GM12865 (cell line): Measurements from ENCODE around the gene NRIP3.

Experiments used
- DNase-seq: peaks from one replicate; pipeline ENCODE4 v3.0.0; 2010; ENCODE audit warnings: low read depth
- H3K4me3 ChIP-seq: 2 replicates; pipeline ENCODE4 v1.5.1; 2011; ENCODE audit warnings: mild to moderate bottlenecking, low read depth, low read length, control low read depth
- TF ChIP-seq, protein P1 (sequence below): IDR thresholded peaks from 2 replicates; pipeline ENCODE4 v1.5.1; 2011; ENCODE audit warnings: low read length, control low read depth, low read depth, inconsistent platforms; ENCODE audit not compliant: insufficient read depth; ENCODE audit errors: missing control alignments

Gene NRIP3

DNA sequence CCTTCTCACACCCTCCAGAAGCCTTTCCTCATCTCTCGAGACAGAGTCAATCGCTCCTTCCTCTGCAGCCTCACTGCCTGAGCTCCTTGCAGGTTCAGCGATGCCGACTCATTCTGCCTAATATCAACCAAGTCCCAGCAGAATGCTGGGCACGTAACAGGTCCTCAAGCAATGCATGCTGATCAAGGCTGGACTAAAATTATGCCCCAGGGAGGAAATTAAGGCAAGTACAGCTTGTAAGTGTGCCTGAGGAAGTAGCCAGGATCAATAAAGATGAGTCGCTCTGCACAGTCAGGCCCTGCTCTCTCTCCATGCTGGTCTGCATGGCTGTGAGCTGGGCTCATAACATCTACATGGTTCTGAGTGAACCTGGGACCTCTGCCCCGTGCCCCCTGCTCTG is 25.6 kb upstream of the NRIP3 start:
- TF ChIP-seq, protein P1, sequence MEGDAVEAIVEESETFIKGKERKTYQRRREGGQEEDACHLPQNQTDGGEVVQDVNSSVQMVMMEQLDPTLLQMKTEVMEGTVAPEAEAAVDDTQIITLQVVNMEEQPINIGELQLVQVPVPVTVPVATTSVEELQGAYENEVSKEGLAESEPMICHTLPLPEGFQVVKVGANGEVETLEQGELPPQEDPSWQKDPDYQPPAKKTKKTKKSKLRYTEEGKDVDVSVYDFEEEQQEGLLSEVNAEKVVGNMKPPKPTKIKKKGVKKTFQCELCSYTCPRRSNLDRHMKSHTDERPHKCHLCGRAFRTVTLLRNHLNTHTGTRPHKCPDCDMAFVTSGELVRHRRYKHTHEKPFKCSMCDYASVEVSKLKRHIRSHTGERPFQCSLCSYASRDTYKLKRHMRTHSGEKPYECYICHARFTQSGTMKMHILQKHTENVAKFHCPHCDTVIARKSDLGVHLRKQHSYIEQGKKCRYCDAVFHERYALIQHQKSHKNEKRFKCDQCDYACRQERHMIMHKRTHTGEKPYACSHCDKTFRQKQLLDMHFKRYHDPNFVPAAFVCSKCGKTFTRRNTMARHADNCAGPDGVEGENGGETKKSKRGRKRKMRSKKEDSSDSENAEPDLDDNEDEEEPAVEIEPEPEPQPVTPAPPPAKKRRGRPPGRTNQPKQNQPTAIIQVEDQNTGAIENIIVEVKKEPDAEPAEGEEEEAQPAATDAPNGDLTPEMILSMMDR = no peak
- no peak for DNase-seq
- H3K4me3 ChIP-seq = no peak overlapping the region

DNA sequence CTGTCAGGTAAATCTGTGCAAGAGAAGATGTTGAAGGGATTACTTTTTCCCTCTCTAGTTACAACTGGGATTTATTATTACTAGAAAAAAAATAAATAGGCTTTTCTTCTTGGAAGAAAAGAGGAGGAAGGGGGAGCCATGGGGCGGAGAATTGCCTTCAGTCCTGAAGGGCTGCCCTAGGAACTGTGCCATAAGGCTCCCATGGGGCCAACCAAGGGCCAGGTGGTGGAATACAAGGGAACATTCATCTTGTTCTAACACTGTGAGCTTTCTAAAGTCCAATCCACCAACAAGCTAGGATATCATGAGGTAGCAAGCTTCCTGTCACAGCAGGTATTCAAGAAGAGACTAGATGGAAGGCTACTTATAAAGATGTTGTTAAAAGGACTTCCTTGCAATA is 24.8 kb upstream of the NRIP3 start:
- DNase-seq = no peak
- TF ChIP-seq, protein P1 = no peak
- no peak overlapping the region for H3K4me3 ChIP-seq

DNA sequence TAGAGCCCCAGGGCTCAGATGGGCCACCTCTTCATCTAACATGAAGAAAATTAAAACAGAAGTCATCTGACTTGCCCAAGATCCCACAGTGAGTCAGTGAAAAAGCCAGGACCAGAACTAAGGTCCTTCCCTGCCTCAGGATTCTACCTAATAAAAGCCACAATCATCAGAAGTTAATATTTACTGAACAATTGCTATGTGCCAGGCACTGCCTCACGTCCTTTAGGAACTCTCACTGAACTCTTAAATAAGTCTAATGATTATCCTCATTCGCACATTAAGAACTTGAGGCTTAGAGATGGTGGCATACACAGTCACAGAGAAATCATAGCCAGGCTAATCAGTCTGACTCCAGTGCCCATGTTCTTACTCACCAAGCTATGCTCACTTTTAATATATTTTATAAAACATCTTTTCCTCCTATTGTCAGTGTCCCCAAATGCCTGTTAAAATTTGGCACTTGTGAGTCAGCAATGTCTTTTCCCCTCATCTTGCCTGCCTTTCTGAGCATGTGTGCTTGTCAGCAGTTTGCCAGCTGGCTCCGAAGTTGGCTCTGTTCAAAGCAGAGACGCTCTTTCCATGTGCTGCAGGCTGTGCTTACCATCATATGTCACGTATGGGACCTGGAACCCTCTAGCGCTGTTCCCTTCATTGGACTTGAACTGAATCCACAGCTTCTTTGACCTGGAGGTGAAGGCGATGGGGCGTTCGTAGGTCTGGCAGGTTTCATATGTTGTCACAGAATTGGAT is 21.5 kb upstream of the NRIP3 start:
- no peak overlapping the region for H3K4me3 ChIP-seq
- DNase-seq = no peak
- TF ChIP-seq, protein P1 = no peak

DNA sequence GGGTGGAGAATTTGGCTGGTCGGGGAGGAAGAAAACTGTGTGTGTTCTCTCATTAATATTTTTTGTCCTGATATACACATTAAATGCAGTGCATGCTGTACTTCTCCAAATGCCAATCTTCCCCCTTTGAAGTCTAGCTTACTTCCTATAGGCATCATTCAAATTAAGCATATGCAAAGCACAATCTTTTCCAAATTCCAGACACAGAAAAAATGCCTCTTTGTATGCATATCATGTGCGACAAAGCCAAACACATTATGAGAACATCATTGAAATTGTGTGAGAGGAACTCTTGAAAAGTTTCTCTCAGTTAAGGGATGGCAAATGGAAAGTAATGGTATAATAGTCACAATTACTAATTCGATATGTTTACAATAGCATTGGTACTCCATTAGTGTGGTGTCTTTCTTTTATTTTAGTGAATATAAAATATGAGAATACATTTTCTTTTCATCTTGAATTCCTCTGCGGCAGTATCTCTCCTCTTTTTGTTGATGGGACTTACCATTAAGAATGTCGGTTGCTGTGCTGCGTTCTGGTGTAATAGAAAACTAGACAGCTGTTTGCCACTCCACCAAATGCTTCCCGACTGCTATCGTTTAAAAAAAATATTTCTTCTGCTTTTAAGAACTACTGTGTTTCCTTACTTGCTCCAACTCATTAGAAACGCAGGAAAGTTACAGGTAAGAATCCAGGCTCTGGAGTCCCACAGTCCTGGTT is 19.3 kb upstream of the NRIP3 start:
- no peak for DNase-seq
- TF ChIP-seq, protein P1 = no peak
- no peak overlapping the region for H3K4me3 ChIP-seq

DNA sequence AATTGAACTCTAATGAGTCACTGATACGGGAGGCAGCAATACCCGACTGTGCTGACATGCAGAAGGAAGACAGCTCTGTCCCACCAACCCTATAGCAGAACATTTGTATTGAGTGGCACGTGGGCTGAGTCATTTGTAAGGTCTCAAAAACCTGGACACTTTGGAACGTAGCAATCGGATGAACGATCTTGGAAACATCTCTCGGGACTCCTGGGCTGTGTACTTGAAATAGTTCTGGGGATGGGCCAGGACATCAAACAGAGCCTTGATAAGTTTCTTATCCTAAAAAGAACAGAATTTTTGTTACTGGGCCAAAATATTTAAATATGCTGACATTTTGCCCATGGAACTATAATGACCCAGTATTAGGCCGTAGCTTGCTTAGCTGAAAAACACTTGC is 17.1 kb upstream of the NRIP3 start:
- no peak overlapping the region for H3K4me3 ChIP-seq
- TF ChIP-seq, protein P1 = no peak
- no peak for DNase-seq

DNA sequence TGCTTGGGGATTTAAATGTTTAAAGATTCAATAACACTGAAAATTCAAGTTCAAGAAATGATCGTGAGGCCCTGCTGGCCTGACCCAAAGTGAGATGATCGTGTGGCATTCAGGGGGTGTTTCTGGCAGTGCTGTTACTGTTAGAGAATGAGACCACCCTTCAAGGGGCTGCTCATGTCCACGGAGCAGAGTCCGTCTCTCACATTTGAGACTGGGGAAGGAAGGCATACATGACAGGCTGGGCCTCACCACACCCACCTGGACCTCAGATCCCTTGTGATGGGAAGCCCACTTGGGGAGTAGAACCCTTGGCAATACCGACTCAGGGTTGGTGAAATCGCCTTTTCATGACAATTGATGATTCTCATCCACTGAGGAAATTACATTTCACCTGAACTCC is 16.1 kb upstream of the NRIP3 start:
- no peak for DNase-seq
- H3K4me3 ChIP-seq = no peak overlapping the region
- TF ChIP-seq, protein P1 = no peak
